ENCODE results near the gene RBM47.
"Not testable (repeated sequence)": the region's sequence is repeated elsewhere in the genome, so short reads cannot be mapped to it uniquely, and the experiment has no call there.

RBM47 gene

DNA sequence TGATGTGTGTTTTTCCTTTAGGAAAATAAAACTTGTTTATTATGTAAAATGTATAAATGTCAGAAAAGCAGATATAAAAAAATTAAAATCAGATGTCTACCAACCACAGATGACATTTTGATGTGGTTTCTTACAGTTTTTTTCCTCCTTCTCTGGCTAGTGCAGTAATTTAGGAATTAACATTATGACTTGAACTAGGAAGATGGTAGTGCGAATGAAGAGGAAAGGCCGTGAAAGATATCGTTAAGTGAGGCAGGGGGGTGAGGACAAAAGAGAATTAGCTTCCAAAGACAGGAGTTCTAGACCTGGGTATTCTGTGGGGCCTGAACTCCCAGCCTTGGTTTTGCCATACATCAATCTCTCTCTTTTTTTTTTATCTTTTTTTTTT, 98.0 kb downstream of the RBM47 start:
- no peak for DNase-seq (ENCODE audit: low read depth, low spot score)

DNA sequence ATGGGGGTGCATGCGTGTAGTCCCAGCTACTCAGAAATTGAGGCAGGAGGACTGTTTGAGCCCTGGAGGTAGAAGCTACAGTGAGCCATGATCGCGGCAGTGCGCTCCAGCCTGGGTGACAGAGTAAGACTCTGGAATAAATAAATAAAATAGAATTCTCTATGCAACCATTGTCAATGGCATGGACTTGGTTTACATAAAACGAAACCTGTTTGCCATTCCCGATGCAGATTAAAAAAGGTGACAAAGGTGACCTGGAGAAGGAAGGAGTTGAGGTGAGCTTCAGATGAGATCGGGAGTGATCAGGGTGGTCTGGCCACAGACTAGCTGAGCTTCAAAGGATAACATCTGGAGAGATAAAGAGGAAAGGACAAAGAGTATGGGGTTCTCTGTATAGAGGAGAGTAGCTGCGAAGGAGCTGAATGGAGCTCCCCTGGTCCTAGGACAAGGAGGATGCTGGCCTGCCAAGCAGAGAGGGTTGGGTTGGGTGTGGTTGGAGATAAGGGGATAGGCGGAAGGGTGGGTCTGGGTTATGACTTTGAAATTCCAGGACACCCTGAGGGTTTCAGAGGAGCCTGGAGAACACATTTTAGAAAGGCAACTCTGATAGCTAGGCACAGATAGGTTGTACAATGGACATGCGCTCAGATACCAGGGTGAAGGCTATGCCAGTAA, 98.6 kb downstream of the RBM47 start:
- no peak for DNase-seq (ENCODE audit: low read depth, low spot score)

DNA sequence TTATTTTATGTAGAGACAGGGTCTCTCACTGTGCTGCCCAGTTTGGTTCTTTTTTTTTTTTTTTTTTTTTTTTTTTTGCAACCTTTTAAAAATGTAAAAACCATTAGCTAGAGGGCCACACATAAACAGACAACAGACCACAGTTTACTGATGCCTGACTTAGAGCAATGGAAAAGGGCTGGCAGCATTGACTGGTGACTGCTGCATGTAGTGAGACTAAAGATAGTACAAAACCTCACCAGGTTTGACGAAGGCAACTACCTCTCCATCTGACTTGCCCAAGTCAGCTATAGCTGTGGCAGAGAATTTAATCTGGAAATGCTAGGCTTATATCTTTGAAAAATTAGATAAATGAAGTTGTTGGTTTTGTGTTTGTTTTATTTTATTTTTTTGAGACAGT, 102.9 kb downstream of the RBM47 start:
- no peak for DNase-seq (ENCODE audit: low read depth, low spot score)

DNA sequence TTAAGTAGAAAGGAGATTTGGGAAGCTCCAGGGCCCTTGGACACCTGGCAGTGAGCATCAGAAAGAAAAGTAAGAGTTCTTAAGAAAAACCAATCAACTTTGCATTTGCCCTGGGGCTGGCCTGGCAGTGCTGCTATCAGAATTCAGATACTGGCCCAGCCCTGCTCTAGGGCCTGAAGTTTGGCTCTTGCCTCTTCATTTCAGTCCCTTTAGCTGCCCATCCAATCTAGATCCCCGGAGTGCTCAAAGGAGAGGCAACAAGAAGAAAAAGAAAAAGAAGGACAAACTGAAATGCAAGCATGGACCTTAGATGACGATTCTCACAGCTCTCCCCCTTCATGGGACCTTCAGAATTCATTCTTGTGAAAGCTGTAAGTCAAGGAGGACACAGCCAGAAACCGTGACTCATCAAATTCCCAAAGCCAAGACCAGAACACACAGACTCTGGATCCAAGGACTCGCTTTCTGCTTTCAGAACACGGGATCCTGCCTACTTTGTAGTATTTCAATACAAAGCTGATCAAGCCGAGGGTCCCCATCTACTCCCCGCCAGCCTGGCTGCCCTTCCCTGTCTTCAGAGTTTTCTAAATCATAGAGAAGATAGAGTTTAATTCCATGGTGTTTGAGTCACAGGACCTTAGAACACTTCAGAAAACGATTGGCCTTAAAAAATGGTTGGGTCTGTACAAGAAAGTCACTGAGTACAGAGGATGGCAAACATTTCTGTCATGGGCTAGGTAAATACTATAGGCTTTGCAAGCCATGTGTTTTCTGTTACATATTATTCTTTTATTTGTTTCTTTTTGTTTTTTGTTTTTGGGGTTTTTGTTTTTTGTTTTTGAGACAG, 103.7 kb downstream of the RBM47 start:
- DNase-seq (ENCODE audit: low read depth, low spot score) = peak; percentile 90

DNA sequence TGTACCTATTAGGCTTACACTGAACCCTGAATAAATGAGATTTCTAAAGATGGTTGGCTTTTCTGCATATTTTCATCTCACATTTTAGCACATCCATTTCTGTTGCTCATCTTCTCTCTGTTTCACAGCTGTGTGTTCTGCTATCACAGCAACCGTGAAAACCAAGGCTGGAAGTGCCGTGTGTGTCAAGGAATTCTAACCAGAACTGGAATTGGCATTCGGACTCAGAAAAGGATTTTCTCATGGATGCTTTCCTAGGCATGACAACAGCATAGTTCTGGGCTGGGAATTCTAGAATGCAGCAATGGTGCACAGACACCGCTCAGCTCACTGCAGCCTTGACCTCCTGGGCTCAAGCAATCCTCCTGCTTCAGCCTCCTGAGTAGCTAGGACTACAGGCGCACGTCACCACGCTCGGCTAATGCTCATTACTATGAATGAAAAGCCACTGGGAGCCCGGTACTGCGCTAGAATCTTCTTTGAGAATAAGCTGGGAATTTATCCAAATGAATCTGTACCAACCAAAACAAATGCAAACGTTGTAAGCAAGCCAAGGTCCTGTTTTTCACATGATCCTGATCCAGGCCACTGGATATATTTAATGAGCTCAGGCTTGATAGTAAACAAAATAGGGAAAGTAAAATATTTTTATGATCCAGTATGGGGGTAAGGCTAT, 105.2 kb downstream of the RBM47 start:
- no peak for DNase-seq (ENCODE audit: low read depth, low spot score)

DNA sequence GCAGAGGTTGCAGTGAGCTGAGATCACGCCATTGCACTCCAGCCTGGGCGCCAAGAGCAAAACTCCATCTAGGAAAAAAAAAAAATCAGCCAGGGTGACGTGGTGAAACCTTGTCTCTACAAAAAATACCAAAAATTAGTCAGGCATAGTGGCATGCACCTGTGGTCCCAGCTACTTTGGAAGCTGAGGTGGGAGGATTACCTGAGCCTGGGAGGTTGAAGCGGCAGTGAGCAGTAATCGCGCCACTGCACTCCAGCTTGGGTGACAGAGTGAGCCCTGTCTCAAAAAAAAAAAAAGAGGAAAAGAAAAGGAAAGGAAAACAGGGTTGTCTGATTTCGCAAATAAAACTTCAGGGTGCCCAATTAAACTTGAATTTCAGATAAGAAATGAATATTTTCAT, 106.1 kb downstream of the RBM47 start:
- DNase-seq (ENCODE audit: low read depth, low spot score) = no peak

DNA sequence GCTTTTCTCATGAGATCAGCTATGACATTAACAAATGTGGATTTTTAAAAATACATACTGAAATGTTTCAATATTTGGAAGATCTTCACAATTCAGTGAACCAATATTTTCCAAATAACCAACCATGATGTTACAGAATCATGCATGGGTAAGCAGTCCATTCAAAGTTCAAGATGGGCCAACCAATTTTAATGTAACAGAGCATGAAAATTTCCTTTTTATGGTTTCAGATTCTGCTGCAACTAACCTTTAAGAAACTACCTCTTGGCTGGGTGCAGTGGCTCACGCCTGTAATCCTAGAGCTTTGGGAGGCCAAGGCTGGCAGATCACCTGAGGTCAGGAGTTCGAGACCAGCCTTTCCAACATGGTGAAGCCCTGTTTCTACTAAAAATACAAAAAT, 107.7 kb downstream of the RBM47 start:
- DNase-seq (ENCODE audit: low read depth, low spot score) = no peak

DNA sequence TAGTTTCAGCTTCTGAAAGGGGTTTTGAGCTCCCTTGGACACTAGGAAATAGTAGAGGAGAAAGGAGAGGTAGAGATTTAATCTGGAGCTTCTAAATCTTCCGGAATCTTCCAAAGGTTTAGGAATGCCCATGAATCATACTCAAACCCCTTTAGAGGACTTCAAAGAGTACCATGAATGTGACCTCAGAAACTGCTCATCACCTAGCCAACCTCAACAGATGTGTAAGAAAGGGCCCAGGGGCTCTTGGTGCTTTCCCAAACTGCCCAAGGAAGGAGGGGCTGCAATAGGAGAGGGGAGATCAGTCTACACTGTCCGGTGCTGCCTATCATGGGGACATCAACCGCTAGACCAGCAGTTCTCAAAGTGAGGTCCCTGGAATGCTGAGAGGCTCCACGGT, 109.1 kb downstream of the RBM47 start:
- no peak for DNase-seq (ENCODE audit: low read depth, low spot score)

DNA sequence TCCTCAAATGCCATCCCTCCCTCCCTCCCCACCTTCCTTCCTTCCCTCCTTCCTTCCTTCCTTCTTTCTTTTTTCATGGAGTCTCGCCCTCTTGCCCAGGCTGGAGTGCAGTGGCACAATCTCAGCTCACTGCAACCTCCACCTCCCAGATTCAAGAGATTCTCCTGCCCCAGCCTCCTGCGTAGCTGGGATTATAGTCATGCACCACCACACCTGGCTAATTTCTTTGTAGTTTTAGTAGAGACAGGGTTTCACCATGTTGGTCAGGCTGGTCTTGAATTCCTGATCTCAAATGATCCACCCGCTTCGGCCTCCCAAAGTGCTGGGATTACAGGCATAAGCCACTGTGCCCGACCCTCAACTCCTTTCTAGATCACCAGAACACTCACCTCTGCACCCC, 112.6 kb downstream of the RBM47 start:
- DNase-seq (ENCODE audit: low read depth, low spot score) = not testable (repeated sequence)

DNA sequence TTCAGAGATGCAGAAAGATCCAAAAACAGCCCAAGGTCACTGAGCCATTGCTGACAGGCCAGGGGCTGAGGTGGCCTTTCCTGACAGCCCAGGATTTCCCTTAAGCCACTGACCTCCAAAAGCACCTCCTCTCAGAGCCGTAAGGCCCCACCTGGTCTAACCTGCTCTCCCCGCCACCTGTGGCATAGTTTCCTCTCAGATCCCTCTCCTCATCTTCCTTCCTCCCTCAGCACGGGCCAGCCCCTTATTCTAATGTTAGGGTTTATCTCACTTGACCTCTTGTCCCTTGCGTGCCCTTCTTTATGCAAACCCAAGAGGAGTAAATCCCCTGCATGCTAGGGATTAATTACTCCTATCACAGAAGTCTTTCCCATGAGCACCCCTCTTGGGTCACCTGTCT, 113.0 kb downstream of the RBM47 start:
- peak; percentile 66 for DNase-seq (ENCODE audit: low read depth, low spot score)

DNA sequence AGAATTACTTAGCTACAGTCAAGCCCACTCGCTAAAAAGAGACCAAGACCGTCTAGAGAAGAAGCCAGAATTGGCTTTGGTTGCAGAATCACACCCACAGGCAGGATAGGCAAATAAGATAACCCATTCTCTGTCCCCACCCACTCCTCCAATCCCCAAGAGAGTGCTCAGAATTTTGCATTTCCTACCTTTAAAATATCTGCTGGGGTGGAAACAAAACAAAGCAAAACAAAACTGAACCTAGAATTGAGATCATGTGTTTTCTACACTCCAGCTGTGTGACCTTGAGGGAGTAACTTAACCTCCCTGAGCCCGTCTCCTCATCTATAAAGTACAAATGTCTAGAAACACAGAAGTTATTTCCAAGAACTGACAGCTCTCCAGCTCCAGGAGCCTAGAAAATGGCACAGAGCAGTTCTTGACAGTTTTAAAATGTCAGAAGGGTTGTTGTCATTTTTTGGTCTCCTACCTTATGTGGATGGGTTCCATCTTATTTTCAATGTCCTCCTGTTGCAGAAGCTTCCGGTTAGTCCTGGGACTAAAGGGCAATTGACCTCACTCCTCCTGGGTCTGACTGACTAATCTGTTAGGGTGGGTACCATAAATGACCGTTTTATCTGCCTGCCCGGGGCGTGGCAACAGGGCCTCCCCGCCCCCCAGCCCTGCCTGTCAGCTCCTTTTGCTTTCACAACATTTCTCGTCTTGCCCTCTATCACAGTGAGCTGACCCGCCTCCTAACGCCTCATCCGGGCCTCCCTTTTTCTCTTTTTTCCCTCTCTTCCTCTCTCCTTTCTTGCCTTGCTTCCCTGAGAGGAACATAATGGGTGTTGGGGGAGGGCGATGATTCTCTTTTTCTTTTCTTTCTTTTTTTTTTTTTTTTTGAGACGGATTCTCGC, 114.0 kb downstream of the RBM47 start:
- DNase-seq (ENCODE audit: low read depth, low spot score) = peak; percentile 92

DNA sequence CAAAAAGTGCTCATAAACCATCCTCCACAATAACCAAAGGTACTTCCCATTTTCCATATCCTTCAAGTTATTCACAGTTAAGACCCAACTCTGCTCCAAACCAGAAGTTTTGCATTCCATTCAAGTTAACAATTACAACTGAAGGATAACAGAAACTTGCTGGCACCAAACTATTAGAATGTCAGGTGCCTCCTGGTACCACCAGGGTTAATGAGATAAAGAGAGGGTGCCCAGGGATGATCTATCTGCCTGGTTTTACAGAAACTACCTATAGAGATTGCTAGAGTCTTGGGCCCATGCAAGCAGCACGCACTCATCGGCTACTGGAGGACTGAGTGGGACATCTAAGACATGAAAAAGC, 114.6 kb downstream of the RBM47 start:
- DNase-seq (ENCODE audit: low read depth, low spot score) = no peak

DNA sequence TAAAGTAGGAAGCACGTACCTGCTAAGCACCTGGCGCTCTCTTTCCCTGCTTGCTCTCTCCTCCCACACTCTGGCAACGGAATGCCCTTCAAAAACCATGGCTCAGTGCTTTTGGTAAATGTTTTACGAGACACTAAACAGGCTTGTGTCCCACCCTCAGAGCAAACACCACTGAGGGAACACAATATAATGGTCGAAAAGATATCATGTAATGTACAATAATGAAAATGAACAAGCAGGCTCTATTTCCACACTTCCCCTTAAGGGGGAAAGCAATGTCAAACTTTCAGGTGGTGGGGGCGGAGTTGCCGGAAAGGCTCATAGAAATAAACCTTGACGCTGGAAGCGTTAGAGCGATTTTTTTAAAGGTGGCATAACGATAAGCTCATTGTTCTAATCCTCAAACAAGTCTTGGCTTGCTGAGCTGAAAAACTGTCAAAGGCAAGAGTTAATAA, 115.1 kb downstream of the RBM47 start:
- DNase-seq (ENCODE audit: low read depth, low spot score) = peak; percentile 8

DNA sequence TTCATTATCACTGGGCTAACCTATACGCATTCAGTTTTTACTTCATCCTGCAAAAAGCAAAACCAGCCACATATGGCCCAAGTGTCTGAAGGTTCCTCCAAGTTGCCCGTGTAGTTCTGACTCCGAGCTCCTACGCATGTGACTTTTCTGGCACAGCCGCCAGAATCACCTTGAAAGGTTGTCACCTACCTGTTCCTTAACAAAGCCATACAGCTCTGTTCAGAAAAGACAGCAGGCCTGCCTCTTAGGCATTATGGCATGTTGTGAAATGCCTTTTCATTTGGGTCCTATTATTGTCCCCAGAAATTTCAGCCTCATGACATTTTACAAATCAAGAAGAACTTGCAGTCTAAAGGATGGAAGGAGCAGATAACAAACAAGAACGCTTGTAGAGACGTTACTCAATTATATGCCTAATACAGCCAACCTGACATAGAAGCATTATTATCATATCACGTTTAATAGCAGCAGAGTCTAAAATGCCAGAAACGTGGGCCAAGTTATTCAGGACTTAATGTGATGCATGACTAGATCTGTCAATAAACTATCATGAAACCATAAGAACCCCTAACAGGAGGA, 118.5 kb downstream of the RBM47 start:
- DNase-seq (ENCODE audit: low read depth, low spot score) = no peak

DNA sequence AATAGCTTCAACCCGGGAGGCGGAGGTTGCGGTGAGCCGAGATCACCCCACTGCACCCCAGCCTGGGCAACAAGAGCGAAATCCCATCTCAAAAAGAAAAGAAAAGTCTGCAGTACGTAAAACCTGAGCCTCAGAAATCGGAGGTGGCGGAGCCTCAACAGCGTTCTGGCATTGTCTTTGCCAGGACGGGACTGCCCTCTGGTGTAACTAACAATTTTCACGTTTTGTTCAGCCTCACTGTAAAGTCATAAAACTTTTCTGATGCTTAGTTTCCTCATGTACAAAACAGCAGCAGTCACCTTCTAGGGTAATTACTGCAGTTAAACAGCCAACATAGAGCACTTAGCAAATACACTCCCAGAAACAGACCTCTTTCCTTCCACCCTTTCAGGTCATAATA, 121.7 kb downstream of the RBM47 start:
- DNase-seq (ENCODE audit: low read depth, low spot score) = peak; percentile 12

DNA sequence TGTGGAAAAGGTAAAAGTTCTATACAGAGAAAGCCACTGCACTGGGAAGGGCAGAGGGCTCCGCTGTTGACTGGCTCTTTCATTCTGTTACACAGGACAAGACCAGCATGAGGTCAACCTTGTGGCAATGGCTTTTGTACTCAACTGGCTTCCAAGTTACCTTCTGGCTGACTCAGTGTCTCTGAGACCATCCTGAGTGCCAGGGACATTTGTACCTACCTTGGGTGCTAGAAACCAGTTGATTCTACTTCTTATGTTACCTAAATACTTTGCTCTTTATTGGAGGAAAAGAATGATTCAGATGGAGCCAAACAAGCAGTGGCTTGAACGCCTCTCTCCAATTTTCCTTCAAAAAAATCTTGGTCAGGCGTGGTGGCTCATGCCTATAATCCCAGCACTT, 123.2 kb downstream of the RBM47 start:
- DNase-seq (ENCODE audit: low read depth, low spot score) = no peak

DNA sequence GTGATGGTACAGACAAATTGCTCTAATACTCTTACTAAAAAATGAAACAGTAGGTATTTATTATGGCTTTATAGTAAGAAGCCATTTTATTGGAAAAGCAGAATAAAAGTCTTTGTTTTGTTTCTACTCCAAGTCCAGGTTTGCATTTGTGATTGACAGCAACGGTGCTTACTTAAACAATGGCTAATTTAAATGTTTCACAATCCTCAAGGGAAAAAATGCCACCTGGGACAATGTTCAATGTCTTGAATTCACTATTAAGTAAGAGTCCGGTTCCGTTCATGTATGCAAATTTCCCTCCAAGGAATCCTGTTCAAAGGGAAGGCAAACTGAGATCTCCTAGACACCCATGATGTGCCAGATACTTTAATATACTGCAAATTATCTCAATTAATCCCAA, 123.6 kb downstream of the RBM47 start:
- no peak for DNase-seq (ENCODE audit: low read depth, low spot score)

DNA sequence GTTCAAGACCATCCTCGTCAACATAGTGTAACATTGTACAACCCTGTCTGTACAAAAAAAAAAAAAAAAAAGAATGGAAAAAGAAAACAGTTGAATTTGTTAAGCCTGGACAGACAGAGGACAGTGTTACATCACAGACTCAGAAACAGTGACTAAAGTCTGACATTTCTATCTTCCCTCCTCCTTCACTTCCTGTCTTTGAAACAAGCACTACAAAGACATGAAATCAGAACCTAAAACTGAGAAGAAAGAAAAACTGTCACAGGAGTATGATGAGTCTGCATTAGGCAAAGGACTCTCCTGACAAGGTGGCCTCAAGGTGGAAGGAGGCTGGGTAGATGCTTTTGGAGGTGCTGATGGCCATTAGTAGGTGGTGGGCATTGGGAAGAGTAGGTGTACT, 126.7 kb downstream of the RBM47 start:
- DNase-seq (ENCODE audit: low read depth, low spot score) = no peak

DNA sequence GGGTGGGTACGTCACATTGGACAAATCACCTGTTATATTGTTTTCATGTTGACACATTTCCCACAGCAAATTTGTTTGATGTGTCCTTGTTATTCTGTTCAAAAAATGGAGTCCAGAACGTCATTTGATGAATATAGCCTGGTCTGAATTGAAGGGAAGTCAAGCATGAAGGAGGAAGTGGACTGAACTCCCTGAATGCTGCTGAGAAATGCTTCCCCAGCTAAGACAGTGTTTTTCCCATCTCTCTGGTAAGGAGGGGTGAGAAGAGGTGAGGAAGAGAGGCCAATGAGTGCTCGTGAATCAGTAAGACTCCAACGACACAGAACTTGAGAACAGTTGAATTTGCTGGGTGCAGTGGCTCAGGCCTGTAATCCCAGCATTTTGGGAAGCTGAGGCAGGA, 127.4 kb downstream of the RBM47 start:
- DNase-seq (ENCODE audit: low read depth, low spot score) = no peak

DNA sequence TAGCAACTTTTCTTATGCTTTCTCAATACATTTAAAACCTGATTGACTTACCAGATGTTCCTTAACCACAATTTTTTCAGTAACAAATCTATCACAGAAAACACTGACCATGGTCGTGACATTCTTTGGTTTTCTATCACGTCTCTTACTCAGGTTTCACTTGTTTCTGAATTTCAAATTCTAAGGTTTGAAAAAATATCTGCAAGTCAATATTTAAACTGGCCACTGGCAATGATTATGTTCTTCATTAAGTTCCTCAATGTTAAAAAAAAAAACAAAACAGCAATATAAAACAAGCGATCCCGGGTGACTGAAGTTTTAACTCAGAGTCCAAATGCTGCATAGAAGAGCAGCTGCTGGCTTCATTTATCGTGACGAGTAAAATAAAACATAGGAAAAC, 128.9 kb downstream of the RBM47 start:
- no peak for DNase-seq (ENCODE audit: low read depth, low spot score)

DNA sequence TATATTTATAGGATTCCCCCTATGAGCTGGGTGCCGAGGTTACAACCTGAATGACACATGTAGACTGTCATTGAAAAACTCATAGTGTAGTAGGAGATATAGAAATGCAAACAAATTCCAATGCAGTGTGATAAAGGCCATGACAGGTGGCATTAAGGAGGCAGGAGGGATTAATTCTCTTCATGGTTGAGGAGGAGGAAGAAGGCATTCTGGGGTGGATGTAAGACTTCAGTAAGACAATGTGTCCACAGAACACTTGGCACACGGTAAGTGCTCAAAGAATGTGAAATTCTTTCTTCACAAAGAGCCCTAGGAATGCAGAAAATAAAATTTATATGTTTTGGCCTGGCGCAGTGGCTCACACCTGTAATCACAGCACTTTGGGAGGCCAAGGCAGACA, 136.5 kb downstream of the RBM47 start:
- DNase-seq (ENCODE audit: low read depth, low spot score) = no peak
